H54 (cell line): ENCODE results near the gene PGLYRP4.
"Not testable (repeated sequence)": the region's sequence is repeated elsewhere in the genome, so short reads cannot be mapped to it uniquely, and the experiment has no call there.

Experiments
- DNase-seq: peaks from one replicate; pipeline ENCODE4 v3.0.0; 2011; ENCODE audit warnings: low spot score, mixed read lengths; ENCODE audit not compliant: insufficient read length
- FAIRE-seq: peaks from 3 replicates; lab custom pipeline; 2011; peaks lifted over from hg19 to GRCh38; lab: Jason Lieb, UNC
- POLR2A ChIP-seq: IDR thresholded peaks from 2 replicates; pipeline ENCODE4 v1.6.1; 2011; ENCODE audit warnings: low read depth, mild to moderate bottlenecking, low read length

PGLYRP4 gene

DNA sequence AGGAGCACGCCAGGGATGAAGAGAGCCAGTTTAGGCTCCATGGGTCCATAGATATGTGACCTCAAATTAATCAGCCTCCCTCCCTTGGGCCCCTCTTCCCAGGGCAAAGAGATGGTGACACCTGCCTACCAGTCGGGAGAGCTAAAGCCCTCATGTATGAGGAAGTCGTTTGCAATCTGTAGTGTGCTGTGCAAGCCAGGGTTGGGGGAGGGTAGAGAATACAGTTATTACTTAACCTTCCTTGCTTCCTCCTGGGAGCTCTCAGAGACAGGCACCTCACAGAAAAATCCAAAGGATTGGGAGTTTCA is 4.0 kb downstream of the PGLYRP4 start:
- DNase-seq (no peak), FAIRE-seq (no peak)
- no peak for TF ChIP-seq POLR2A

DNA sequence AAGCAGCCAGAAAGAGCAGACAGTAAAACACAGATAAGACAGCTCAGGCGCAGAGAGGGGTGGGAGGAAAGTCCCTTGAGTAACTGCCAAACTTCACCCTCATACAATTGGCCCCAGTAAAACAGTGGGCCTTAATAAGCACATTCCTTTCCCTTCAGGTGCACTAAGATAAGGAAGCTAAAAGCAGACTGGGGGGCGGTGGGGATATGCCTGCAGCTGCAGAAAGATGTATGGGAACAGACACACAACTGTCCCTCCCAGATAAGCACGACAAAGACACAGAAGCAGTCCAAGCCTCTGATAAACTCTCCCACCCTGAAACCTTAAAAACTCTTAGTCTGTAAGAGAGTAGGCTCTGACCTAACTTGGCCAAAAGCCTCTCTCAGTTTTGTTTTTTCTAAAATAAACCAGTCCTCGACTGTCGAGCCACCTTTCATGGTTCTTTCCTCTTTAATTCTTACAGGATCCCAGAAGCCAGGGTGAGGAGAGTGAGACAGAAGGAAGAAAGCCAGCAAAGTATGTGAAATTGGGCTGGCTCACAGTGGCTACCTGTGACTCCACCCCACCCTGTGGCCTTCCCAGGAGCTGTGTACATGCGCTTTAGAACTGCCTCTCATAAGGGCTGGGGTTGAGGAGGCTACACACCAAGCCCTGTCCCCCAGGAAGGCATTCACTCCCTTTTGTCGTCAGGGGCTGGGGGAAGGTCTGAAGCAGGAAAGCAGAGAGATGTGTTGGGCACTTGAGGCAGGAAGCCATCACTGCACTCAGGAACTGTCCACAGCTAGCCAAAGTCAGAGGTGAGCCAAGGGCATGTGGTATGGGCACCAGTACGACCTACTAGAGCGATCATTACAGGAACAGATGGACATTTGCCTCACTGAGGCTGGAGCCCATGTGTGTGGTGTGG is 4.6 kb downstream of the PGLYRP4 start:
- no peak for TF ChIP-seq POLR2A
- FAIRE-seq (no peak), DNase-seq (no peak)

DNA sequence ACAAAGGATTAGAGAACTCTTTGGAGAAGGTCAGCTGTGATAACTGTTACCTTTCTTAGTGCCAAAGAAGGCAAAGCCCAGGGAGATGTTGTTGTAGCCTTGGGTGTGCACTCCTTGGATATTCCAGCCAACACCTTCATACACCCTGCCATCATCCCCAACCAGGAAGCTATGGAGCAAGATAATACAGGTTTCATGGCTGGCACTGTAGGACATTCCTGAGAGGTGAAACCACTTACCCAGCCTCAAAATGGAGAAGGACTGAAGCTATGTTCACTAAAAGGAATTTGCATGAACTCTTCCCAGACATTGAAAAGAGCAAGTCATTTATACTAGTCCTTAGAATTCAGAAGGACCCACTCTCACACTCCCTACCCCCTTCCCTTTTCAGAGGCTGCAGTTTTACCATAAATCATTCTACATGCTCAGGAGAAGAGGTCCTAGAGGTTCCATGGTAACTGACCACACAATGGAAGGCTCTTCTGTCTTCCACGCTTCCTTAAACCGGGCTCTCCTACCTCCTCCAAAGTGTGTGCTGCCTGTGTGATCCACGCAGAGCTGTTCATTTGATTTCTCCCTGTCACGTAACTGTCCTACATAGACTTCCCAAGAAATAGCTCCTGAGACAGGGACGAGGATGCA is 5.5 kb downstream of the PGLYRP4 start:
- no peak for TF ChIP-seq POLR2A
- DNase-seq (no peak), FAIRE-seq (no peak)

DNA sequence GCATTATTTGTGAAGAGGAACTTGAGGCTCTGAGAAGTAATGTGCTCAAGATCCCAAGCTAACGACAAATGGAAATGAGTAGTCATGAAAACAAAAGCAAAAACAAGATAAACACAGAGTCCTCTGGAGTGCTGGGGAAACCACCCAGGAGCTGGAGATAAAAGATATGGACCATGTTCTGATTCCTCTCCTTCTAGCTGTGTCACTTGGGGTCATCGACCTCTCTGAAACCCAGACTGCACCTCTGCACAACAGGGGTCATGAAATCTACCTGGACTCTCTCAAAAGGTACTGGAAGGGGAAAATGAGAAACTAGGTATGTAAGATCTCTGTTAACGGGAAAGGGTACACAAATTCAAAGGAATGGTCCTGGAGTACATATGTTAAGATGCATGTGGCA is 6.5 kb downstream of the PGLYRP4 start:
- TF ChIP-seq POLR2A = no peak
- DNase-seq (no peak), FAIRE-seq (no peak)

DNA sequence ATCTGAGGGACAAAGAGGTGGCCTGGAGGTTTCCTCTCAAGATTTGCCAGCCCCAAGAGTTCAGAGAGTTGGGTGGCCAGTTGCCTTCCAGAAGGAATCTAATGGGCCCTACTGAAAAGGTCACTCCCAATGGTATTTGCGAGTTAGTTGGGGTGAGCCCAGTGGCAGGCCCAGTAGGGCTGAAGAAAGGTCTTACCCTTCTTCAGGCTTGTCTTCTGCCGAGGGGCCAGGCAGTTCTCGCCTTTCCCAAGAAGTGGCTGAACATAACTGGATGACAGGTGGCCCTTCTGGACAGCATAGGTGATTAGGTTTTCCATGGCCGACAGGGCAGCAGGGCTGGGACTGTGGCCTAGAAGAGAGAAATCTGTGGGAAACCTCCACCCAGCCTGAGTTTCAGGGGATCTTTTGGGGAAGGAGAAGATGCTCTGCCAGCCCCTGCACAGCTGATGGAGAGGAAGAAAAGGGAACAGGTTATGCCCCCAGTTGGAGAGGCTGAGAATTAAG is 7.2 kb downstream of the PGLYRP4 start:
- FAIRE-seq (no peak), DNase-seq (no peak)
- TF ChIP-seq POLR2A = no peak

DNA sequence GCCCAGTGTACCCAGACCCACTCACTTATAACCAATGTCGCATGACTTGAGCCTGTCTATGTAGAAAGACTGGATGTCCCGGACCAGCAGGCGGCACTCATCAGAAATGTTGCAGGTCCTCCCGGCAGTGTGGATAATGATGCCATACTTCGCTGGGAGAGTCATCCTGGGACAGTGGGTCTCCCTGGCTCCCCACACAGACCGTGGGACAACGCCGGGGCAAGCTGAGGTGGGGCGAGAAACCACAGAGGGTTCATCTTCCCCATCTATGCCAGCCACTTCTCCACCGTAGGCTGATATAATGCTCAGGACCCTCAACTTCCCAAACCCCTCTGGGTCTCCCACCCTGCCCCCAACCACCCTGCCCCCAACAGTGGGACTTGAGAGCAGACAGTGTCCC is 8.3 kb downstream of the PGLYRP4 start:
- no peak for TF ChIP-seq POLR2A
- DNase-seq (no peak), FAIRE-seq (no peak)

DNA sequence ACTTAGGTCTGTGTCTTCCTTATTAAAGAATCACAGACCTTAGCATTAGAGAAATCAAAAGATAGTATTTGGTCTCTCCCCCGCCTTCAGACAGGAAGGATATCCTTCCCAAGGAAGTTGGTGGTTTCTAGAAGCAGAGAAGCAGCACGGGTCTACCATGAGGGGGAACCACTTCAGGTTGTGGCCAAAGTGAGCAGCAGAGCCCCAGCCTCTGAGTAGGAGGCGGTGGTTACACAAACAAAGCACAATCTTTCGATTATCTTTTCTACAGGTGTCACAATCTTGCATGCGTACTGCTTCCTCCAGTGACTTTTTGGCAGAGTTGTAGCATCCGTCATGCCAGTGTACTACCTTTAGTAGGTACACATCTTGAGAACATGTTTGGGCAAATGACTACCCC is 8.8 kb downstream of the PGLYRP4 start:
- no peak for TF ChIP-seq POLR2A
- FAIRE-seq (no peak), DNase-seq (no peak)

DNA sequence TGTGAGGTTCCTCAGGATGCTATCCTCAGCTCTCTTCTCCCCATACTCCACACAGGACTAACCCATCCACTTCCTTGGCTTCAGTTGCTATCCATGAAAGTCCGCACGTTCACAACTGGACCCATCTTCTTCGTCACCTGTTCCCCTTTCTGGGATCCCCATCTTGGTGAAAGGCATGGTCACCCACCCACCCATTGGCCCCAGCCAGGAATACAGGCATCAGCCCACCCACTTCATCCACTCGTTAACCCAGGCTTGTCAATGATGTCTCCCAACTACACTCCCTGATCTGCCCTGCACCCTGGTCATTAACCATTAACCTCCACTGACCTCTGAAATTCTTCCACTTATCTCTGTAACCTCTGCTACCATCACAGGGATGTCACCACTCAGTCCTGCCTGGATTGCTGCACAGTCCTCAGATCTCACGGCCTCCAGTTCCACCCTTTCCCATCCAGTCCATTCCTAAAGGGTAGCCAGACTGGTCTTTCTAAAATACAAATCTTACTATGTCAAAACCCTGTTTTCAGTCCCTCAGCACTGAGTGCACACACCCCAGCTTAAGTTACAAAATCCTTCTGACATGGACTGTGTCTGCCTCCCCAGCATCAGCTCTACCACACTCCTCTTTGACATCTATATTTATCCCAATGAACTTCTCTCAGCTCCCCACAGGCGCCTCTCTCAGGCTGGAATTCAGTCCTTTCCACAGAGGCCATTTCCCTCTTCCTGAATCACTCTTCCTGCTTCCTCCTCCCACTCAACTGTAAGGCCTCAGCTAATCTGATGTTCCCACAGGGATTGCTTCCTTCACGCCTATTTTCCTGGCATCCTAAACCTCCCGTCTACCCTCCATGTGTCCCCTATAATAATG is 10.4 kb downstream of the PGLYRP4 start:
- TF ChIP-seq POLR2A = no peak
- FAIRE-seq (no peak), DNase-seq (no peak)

DNA sequence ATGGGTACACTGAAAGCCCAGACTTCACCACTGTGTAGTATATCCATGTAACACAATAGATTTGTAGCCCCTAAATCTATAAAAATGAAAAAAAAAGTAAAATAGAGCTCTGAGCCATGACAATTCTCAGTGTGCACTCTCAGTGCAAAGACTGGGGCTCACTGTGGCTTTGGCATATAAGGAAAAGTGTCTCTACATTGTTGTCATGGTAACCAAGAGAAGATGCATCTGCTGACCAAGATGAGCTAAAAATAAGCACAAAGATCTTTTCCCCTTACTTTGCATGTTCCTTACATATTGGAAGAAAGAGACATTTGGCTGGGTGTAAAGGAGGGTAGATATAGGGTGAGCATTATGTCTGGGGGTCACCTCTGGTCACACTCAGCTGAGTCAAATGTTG is 12.0 kb downstream of the PGLYRP4 start:
- no peak for DNase-seq
- FAIRE-seq = no peak
- no peak for TF ChIP-seq POLR2A

DNA sequence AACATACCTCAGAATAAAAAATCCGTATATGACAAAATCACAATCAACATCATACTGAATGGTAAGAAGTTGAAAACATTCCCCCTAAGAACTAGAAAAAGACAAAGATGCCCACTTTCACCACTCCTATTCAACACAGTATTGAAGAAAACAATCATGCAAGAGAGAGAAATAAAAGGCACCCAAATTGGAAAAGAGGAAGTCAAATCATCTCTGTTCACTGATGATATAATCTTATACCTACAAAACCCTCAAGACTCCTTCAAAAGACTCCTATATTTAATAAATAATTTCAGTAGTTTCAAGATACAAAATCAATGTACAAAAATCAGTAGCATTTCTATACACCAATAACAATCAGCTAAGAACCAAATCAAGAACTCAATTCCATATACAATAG is 14.7 kb downstream of the PGLYRP4 start:
- no peak for TF ChIP-seq POLR2A
- FAIRE-seq (no peak), DNase-seq (no peak)

DNA sequence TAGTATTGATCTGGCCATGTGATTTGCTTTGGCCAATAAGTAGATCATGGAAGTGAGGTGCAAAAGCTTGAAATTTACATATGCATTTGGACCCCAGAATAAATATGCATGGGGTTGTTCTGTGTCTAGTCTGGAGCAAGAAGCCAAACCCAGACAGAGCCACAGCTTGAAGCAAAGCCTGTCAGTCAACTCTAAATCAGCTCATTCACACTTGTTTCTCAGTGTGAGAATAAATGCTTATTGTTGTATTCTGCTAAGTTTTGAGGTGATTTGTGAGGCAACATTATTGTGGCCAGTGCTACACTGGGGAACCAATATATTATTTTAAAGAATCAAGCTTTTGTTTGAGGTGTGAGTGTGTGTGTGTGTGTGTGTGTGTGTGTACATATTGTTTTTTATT is 23.7 kb downstream of the PGLYRP4 start:
- no peak for TF ChIP-seq POLR2A
- no peak for FAIRE-seq
- DNase-seq = no peak

DNA sequence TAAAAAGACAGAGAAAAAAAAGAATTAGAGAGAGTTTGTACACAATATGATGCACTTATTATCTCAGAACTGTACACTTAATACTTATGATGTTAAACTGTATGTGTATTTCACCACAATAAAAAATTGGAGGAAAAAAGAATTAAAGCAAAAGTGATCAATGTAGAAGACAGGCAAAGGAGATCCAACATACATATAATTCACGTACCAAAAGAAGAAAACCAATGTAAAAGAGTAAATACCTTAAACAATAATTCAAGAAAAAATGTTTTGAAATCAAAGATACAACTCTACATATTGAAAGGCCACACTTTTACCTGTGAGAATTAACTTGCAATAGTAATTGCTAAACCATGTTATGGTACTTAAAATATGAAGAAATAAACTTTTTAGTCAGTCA is 26.1 kb downstream of the PGLYRP4 start:
- no peak for TF ChIP-seq POLR2A
- no peak for DNase-seq
- FAIRE-seq = no peak

DNA sequence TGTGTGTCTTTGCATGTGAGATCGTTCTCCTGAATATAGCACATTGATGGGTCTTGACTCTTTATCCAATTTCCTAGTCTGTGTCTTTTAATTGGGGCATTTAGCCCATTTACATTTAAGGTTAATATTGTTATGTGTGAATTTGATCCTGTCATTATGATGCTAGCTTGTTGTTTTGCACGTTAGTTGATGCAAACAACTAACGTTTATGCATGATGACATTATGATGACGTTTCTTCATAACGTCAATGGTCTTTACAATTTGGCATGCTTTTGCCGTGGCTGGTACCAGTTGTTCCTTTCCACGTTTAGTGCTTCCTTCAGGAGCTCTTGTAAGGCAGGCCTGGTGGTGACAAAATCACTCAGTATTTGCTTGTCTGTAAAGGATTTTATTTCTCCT is 30.5 kb downstream of the PGLYRP4 start:
- not testable (repeated sequence) for DNase-seq, FAIRE-seq

DNA sequence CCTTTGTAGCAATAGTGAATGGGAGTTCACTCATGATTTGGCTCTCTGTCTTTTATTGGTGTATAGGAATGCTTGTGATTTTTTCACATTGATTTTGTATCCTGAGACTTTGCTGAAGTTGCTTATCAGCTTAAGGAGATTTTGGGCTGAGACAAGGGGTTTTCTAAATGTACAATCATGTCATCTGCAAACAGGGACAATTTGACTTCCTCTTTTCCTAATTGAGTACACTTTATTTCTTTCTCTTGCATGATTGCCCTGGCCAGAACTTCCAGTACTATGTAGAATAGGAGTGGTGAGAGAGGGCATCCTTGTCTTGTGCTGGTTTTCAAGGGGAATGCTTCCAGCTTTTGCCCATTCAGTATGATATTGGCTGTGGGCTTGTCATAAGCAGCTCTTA is 32.6 kb downstream of the PGLYRP4 start:
- FAIRE-seq, DNase-seq: not testable (repeated sequence)

DNA sequence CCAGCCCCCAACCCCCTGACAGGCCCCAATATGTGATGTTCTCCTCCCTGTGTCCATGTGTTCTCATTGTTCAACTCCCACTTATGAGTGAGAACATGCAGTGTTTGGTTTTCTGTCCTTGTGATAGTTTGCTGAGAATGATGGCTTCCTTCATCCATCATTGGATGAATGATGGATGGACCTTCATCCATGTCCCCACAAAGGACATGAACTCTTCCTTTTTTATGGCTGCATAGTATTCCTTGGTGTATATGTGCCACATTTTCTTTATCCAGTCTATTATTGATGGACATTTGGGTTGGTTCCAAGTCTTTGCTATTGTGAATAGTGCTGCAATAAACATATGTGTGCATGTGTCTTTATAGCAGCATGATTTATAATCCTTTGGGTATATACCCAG is 34.3 kb downstream of the PGLYRP4 start:
- FAIRE-seq, DNase-seq: not testable (repeated sequence)
